Raji (cell line): ENCODE results near the gene GPC5.

Experiments used
- POLR2A ChIP-seq: IDR thresholded peaks from 2 replicates; pipeline ENCODE4 v1.6.1; 2011; ENCODE audit warnings: low read depth, low read length, control low read depth; ENCODE audit not compliant: insufficient read depth

Gene GPC5

GRCh38 chr13:91809161-91809560 is 410.7 kb downstream of the GPC5 start:
- TF ChIP-seq POLR2A = no peak

DNA sequence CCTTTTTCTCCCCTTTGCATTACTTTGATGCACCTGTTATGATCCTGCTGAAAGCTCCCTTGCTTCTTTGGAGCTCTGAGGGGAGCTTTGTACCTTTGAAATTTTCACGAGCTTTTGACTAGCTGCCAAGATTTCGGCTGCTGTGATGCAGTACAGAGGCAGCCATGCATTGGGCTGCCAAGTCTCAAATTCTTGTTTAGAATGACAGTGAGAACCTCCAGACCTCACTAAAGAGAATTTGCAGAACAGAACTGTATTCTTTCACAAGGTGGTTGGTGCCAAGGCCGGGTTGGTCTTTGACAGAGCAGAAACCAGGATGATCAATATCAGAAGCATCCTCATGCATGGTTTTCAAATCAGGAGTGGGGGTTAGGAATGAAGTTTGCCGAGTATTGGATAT is 414.8 kb downstream of the GPC5 start:
- no peak for TF ChIP-seq POLR2A

DNA sequence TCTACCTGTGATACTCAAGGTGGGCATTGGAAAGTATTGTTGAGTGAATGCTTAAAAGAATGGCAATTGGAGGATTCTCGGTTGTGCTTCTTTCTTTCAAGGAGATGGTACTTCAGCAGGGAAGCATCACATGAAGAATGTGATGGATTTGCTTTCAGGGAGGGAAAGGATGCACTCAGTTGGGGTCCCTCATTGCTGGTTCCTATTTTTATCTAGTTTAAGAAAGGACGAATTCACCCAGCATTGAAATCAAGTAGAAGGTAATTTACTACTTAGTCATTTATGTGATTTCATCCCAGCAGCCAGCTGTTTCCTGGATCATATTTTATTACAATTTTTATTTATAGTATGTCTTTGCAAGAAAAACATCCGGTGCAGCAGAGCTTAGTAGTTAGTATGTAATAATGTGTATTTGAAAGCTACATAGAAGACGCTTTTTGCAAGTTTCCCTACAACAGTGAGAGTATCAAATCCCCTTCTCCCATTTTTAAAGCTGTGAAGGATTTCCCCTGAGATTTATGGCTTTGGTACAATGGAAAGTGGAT is 417.9 kb downstream of the GPC5 start:
- TF ChIP-seq POLR2A = no peak

DNA sequence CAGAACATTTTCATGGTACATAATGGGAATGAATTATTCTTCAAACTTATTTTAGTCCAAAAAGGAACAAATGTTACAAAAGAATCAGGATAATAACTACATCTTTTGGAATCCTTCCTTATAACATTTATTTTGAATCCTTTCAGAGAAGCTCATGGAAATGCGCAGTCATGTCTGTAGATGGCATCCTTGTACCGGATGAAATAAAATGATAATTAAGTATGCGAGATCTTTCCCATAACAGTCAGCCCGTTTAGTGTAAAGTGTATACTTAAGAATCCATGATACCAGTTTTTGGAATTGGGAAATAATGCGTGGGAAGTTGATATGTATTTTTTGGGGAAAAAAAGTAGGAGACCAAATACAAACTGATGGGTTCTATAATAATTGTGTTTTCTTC is 418.8 kb downstream of the GPC5 start:
- TF ChIP-seq POLR2A = no peak

DNA sequence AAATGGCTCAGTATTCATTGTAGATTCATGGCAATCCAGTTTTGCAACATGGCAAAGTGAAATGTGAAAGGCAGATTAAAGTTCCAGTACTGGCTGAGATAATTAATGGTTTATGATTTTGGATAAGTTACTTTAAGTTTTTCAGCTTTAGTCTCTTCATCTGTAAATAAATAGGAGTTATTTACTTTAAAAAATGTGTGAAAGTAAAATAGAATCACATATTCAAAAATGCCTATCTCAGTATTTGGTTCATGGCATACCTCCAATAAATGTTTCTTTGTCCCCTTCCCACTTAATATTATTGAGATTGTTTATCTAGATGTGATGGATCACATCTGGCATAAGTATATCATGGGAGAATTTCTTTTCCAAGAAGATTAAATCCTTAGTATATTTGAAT is 426.0 kb downstream of the GPC5 start:
- TF ChIP-seq POLR2A = no peak

- no peak for TF ChIP-seq POLR2A
Measured at GRCh38 chr13:91825516-91825915, 427.1 kb downstream of the GPC5 start.

DNA sequence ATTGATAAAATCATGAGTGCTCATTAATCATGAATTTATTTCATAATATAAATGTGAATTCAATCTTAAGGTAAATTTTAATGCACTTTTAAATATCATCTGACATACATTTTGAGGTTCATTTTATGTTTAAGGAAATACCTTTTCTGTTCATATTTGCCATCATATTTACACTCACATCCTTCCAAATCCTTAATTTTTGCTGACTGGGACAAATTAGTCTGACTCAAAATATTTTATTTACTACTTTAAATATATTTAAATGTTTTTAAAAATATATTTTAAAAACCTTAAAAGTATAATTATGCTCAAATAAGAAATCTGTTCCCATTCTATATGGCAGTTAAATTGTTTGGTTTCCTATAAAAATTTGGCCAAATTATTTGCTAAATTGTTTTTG is 438.1 kb downstream of the GPC5 start:
- no peak for TF ChIP-seq POLR2A

- TF ChIP-seq POLR2A = no peak
Measured at GRCh38 chr13:91845612-91846011, 447.2 kb downstream of the GPC5 start.

GRCh38 chr13:91863699-91864098 is 465.3 kb downstream of the GPC5 start:
- no peak for TF ChIP-seq POLR2A

GRCh38 chr13:91868351-91868750 is 469.9 kb downstream of the GPC5 start:
- TF ChIP-seq POLR2A = no peak

DNA sequence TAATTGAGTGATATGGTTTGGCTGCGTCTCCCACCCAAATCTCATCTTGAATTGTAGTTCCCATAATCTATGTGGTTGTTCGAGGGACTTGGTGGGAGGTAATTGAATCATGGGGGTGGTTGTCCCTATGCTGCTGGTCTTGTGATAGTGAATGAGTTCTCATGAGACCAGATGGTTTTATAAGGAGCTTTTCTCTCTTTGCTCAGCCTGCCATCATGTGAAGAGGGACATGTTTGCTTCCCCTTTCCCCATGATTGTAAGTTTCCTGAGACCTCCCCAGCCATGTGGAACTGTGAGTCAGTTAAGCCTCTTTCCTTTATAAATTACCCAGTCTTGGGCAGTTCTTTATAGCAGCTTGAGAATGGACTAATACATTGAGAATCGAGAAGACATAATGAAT is 480.1 kb downstream of the GPC5 start:
- no peak for TF ChIP-seq POLR2A

DNA sequence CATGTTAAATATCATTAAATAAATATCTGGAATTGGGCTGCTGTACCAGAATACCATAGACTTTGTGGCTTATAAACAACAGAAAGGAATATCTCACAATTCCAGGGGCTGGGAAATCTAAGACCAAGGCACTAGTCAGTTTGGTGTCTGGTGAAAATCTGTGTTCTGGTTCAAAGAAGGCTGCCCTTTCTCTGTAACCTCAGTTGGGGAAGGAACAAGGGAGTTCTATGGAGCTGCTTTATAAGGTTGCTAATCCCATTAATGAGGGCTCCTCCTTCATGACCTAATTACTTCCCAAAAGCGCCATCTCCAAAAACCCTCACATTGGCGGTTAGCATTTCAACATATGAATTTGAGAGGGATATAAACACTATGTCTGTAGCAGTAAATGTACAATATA is 480.9 kb downstream of the GPC5 start:
- no peak for TF ChIP-seq POLR2A

DNA sequence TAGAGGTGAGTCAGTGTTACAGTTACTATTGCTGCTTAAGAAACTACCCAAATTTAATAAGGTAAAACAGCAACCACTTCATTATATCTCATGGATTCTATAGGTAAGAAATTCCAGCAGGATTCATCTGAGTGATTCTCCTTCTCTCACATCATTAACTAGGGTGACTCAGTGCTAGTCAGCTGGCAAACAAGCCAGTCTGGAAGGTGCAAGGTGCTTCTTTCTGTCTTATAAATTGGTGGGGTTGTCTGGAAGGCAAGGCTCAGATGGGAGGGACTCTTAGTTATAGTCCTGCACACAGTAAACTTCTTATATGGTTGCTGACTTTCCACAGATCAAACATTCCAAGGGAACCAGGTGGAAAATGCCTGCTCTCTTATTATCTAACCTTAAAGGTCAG is 484.5 kb downstream of the GPC5 start:
- TF ChIP-seq POLR2A = no peak

GRCh38 chr13:91889641-91890040 is 491.2 kb downstream of the GPC5 start:
- no peak for TF ChIP-seq POLR2A

- no peak for TF ChIP-seq POLR2A
Measured at GRCh38 chr13:91891141-91891540, 492.7 kb downstream of the GPC5 start.

- TF ChIP-seq POLR2A = no peak
Measured at GRCh38 chr13:91893040-91893439, 494.6 kb downstream of the GPC5 start.

GRCh38 chr13:91894316-91894715 is 495.9 kb downstream of the GPC5 start:
- no peak for TF ChIP-seq POLR2A

DNA sequence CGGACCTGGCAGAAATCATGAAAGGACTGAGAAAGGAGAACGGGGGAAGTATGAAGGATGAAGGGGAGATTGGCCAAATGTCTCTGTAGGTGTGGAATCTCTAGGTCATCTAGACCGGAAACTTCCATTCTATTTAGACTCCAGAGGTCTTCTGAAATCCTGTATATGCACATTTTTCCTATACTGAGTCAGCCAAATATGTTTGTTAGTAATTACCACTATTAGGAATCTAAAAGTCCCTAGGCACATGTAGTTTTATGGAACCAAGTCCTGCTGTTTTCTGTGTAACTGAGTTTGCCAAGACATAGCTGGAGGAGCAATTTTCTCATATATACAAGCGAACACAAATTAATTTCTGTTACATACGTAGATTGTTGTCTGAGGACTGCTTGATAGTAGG is 498.1 kb downstream of the GPC5 start:
- no peak for TF ChIP-seq POLR2A

DNA sequence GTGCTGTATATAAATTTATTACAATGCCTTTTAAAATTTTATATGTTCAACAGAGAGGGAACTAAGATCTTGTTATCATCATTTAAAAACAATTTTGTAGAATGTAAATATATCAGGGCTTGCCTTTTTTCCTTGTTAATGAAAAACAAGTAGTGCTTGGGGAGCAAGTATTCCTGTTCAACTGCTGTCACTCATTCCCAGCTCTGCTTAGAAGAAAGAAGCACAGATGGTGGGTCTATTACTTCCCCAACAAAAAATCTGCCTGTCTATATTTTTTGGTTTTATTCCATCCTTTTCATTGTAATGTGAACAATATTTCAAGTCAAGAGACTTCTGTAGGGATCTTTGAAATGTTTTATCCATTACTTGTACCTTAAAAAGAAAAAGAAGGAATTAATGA is 503.9 kb downstream of the GPC5 start:
- no peak for TF ChIP-seq POLR2A

DNA sequence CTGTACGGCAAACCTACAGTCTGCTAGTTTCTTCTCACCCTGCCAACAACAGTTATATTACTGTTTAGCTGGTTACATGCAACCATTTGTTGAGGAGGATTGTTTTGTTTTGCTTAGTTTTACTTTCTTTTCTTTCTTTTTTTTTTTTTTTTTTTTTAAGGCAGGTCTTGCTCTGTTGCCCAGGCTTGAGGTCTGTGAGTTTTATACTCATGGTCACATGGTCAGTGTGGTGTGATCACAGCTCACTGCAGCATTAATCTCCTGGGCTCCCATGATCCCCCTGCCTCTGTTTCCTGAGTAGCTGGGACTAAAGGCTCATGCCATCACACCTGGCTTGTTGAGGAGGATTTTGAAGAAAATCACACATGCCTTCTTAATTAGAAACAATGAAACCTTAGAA is 505.6 kb downstream of the GPC5 start:
- TF ChIP-seq POLR2A = no peak
